GDM1 (cell line): Measurements from ENCODE around the gene OIT3.

ENCODE experiments used
- DNase-seq: peaks from one replicate; lab custom pipeline; 2025; lab: John Stamatoyannopoulos, UW

Gene OIT3

GRCh38 chr10:72893136-72893798, at the start of gene OIT3:
Gene OIT3, plus strand, starts transcription at chr10:72893739. Its CDS starts 60 bp downstream, at chr10:72893799.
- DNase-seq = no peak

- DNase-seq = no peak
Observed at GRCh38 chr10:72846238-72846637, 47.3 kb upstream of the OIT3 start.

GRCh38 chr10:72847681-72848080, 45.9 kb upstream of the OIT3 start:
- no peak for DNase-seq

GRCh38 chr10:72850861-72851260, 42.7 kb upstream of the OIT3 start:
- DNase-seq = no peak

- DNase-seq = no peak
Observed at GRCh38 chr10:72851509-72851908, 42.0 kb upstream of the OIT3 start.

- DNase-seq = no peak
Observed at GRCh38 chr10:72852508-72852907, 41.0 kb upstream of the OIT3 start.

GRCh38 chr10:72855129-72855528, 38.4 kb upstream of the OIT3 start:
- no peak for DNase-seq

GRCh38 chr10:72855790-72856189, 37.7 kb upstream of the OIT3 start:
- DNase-seq = no peak

GRCh38 chr10:72858067-72858466, 35.5 kb upstream of the OIT3 start:
- DNase-seq = no peak

GRCh38 chr10:72862957-72863356, 30.6 kb upstream of the OIT3 start:
- DNase-seq = no peak

GRCh38 chr10:72875250-72876055, 18.1 kb upstream of the OIT3 start:
- DNase-seq = no peak

GRCh38 chr10:72879245-72879644, 14.3 kb upstream of the OIT3 start:
- DNase-seq = no peak

GRCh38 chr10:72881291-72881690, 12.2 kb upstream of the OIT3 start:
- DNase-seq = no peak

GRCh38 chr10:72883861-72884260, 9.7 kb upstream of the OIT3 start:
- no peak for DNase-seq

GRCh38 chr10:72885953-72886352, 7.6 kb upstream of the OIT3 start:
- no peak for DNase-seq

GRCh38 chr10:72886621-72887020, 6.9 kb upstream of the OIT3 start:
- DNase-seq = no peak

- DNase-seq = peak; percentile 47
Observed at GRCh38 chr10:72887043-72887442, 6.5 kb upstream of the OIT3 start.

GRCh38 chr10:72888151-72888638, 5.3 kb upstream of the OIT3 start:
- no peak for DNase-seq

- no peak for DNase-seq
Observed at GRCh38 chr10:72889391-72889831, 4.1 kb upstream of the OIT3 start.

- no peak for DNase-seq
Observed at GRCh38 chr10:72890086-72890485, 3.5 kb upstream of the OIT3 start.

- no peak for DNase-seq
Observed at GRCh38 chr10:72895236-72895850, 1.8 kb downstream of the OIT3 start.

- DNase-seq = no peak
Observed at GRCh38 chr10:72898616-72899015, 5.1 kb downstream of the OIT3 start.

GRCh38 chr10:72899545-72899944, 6.0 kb downstream of the OIT3 start:
- DNase-seq = no peak
